ENCODE results near the gene NFIC. TPM values are rescaled to one million over a fixed set of nuclear protein-coding genes. Genes with fewer than 3 reads are reported as not detected.
"Not testable (repeated sequence)": the region's sequence is repeated elsewhere in the genome, so short reads cannot be mapped to it uniquely, and the experiment has no call there.

Gene NFIC
- total RNA-seq, 1 experiment from 2014 or later, result 32.5 TPM

DNA sequence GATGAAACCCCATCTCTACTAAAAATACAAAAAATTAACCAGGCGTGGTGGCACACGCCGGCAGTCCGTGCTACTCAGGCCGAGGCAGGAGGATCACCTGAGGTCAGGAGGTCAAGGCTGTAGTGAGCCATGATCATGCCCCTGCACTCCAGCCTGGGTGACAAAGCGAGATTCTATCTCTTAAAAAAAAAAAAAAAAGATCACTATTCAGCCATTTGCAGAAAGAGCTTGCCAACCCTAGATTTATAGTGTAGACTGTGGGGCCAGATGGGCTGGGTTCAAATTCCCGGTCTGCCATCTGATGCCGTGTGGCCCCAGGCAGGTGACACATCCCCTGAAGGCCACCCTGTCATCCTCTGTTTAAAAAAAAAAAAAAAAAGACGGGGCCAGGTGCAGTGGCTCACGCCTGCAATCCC lies 85.1 kb downstream of the NFIC start:
- peak; percentile 58 for DNase-seq (ENCODE audit: low spot score)

DNA sequence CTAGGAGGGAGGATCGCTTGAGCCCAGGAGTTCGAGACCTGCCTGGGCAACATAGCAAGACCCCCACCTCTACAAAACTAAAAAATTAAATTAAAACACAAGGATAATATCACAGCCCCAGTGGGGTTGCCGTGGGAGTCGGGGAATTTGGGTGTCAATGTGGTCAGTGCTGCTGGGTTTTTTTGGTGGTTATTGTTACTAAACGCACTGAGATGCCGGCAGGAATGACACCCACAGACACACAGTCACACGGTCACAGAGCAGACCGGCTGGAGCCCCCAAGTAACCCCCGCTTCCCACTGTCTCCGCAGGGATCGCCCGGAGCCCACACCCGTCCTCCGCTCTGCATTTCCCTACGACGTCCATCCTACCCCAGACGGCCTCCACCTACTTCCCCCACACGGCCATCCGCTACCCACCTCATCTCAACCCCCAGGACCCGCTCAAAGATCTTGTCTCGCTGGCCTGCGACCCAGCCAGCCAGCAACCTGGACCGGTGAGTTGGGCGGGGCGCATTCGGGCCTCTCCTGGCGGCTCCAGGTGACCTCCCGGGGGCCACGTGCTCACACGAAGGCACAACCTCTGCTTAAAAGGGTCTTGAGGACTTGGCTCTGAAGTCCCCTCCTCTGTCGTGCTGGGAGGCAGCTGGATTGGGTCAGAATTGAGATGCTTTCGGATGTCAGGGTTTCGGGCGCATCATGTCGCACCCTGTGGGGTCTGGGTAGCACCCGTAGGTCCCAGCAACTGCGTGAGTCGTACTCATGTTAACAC lies 86.0 kb downstream of the NFIC start:
- no peak for DNase-seq (ENCODE audit: low spot score)

DNA sequence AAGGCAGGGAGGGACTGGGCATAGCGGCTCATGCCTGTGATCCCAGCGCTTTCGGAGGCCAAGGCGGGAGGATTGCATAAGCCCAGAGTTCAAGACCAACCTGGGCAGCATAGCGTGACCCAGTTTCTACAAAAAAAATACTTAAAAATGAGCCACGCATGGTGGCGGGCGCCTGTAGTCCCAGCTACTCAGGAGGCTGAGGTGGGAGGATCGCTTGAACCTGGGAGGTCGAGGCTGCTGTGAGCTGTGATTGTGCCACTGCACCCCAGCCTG lies 86.5 kb downstream of the NFIC start:
- DNase-seq (ENCODE audit: low spot score), result not testable (repeated sequence)

DNA sequence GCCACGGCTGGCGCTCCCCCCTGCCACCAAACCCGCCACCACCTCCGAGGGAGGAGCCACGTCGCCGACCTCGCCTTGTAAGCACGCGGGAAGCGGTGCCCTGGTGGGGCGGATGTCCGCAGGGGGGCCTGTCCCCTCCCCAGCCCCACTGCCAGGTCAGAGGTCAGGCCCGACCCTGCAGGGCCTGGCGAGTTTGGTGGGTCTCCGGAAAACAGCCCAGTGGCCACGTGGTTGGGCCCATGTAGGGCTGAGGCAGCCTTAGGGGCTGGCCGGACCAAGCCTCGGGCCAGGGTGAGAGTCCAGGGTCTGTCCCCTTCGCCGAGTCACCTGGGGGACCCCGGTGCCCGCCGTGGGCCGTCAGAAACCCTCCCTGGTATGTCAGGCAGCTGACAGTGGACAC lies 87.5 kb downstream of the NFIC start:
- no peak for DNase-seq (ENCODE audit: low spot score)

DNA sequence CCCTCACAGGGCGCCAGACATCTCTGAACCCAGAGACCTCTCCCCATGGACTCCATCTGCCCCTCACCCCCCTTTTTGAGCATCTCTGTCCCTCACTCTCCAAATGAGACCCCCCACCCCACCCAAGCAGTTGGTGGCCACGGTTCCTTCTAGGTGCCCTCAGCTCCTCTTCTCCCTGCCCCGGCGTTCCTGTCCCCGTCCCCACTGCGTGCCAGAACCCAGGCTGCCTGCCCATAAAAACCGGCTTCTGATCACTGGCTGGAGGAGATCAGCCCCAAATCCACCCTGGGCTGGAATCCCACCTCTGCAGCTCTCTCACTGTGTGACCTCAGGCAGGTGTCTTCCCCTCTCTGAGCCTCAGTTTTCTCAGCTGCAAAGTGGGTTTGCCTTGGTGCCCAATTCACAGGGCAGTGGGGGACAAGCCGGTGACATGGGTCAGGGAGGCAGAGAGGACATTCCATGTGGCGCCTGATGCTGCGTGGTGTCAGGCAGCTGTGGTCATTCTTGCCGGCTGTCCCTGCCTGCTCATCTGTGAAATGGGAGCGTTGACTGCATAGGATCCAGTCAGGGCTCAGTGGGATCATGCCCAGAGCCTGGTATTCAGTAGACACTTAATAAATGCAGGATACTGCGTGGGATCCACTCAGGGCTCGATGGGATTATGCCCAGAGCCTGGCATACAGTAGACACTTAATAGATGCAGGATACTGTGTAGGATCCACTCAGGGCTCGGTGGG lies 88.4 kb downstream of the NFIC start:
- DNase-seq (ENCODE audit: low spot score), result no peak

DNA sequence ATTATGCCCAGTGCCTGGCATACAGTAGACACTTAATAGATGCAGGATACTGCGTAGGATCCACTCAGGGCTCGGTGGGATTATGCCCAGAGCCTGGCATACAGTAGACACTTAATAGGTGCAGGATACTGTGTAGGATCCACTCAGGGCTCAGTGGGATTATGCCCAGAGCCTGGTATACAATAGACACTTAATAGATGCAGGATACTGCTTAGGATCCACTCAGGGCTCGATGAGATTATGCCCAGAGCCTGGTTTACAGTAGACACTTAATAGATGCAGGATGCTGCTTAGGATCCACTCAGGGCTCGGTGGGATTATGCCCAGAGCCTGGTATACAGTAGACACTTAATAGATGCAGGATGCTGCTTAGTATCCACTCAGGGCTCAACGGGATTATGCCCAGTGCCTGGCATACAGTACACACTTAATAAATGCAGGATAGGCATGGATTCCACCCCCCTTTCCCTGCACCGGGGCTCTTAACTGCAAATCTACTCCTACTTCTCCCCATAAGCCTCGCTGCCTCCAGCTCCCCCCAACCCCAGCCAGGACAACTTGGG lies 89.1 kb downstream of the NFIC start:
- no peak for DNase-seq (ENCODE audit: low spot score)

DNA sequence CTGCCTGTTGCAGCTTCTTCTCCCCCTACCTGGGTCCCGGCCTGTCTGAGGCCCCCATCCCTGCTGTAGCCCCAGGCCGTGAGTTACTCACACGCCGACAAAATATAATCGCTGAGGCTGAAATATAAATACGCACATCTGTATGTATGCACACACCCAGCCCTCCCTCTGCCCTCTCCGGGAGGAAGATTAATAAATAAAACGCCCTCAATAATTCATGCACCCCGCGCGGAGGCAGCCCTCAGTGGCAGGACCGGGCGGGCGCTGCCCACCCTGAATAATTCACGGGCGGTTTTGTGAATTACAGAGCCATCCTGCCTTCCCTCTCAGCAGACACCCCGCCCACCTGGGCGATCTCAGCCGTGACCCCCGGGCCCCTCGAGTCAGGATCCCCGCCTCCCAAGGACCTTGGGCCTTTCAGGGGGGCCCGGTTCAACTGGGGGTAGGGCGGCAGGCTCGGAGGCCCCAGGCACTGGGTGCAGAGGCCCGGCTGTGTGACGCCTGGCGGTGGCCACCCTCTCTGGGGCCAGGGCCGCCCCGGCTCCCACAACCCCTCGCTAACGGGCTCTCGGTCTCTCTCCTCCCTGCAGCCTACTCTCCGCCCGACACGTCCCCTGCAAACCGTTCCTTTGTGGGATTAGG lies 89.7 kb downstream of the NFIC start:
- no peak for DNase-seq (ENCODE audit: low spot score)

DNA sequence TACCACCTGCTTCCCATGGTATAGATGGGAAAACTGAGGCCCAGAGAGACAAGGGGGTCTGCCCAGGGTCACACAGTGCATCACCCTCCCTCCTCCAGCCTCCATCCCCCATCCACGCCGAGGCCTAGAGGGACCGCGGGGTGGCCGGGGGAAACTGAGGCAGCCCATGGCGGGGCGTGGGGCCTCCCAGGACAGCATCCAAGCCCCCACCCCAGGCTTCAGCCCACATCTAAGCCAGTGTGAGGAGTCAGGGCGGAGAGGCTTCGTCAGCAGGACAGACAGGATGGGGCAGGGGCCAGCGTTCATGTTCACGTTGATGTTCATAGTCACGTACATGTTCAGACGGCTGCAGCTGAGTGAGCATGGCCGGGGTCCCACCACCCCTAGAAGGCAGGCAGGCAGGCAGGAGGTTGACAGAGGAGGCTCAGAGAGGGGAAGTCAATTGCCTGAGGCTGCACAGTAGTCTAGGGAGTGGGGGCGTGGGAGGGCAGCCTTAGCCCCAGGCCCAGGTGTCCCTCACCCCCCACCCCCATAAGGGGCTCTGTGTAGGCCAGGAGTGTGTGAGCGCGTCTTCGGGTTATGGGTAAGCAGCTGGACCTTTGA lies 90.6 kb downstream of the NFIC start:
- DNase-seq (ENCODE audit: low spot score), result no peak

DNA sequence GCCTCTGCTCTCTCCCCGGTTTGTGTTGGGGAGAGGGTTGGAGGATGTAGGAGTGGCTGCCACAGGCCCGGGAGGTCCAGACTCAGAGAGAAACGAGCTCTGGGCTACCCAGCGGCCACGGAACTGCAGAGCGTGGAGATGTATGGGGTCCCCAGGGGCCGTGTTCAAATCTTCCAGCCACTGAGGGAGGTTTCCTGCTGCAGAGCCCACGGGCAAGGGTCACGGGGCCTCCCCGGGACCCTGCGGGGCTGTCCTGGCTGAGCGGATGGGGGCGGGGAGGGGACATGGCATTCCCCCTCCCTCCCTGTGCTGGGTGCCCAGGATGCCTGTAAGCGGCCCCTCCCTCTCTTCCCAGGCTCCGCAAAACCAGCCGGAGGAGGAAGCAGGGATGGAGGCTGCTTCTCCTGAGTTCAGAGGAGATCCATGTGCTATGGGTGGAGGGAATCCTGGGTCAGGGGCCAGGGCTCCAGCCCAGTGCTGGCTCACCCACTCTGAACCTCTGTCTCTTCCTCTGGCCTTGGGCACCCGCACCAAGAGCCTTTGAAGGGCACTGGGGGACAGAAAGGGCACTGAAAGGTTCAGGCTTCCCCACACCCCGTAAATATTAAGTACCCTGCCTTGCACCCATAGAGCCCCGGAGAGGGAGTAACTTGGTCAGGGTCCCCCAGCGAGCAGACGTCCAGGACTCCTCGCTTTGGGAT lies 91.3 kb downstream of the NFIC start:
- peak; percentile 55 for DNase-seq (ENCODE audit: low spot score)

DNA sequence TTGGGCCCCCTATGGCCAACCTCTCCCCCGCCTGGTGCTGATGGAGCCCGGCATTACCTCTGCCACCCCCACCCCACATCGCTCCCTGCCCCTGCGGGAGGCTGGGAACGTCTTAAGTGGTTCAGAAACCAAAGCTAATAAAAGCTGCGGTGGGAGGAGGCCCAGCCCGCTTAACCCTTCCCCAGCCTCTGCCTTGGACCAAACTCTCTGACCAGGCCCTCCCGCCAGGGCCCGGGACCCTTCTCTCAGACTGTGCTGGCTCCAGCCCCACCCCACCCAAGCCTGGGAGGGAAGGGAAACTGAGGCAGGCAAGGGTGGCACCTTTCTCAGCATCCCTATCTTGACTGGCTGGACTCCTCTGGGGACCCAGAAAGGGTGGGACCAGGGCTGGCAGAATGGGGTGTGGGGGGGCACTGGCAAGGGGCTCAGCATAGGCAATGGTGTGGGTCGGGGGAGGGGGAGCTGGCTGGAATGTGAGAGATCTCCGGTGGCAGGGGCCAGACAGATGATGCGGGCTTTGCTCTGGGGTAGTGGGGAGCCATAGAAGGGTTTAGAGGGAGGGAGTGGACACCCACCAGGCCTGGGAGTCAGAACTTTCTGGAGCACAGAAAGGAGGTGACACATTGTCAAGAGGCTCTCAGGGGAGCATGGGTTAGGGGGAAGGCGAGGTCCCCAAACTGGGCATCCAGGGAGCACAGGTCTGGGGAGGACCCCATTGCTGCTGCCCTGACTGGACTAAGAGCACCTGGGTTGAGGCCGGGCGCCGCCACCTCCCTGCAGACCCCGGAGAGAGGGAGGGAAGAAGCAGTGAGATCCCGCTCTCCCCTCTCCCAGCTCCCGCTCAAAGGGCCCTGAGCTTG lies 92.1 kb downstream of the NFIC start:
- peak; percentile 71 for DNase-seq (ENCODE audit: low spot score)

DNA sequence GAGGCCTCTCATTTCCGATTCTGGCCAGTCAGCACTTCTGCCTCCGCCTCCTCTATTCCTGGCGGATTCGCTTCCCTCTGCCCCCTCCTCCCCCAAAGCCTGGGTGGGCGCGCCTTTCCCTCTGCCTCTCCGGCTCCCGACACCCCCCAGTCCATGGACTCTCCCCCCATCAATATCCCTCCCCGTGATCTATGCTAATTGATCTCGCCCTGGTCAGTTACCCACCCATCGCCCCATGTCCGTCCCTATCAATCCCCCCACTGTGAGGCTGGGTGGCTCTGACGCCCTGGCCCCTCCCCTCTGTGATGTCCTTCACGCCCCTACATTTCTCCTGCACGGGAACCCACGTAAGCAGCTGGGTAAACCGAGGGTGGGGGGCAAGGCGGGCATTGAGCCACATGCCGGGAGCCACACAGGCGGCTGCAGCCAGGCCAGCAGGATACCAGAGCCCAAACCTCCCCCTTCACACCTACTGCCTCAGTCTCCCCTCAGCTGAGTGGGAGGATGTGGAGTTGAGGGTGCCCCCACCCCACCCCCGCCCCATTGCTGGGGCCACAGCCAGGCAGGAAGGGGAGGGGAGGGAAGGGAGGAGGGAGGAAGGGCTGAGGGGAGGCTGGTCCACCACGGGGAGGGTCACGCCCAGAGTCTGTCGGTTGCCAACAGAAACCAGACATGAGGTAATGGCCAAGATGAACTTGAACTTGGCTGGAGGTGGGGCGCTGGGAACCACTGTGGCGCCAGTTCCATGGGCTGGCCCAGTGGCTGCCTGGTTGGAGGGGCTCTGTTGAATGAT lies 92.9 kb downstream of the NFIC start:
- peak; percentile 93 for DNase-seq (ENCODE audit: low spot score)

DNA sequence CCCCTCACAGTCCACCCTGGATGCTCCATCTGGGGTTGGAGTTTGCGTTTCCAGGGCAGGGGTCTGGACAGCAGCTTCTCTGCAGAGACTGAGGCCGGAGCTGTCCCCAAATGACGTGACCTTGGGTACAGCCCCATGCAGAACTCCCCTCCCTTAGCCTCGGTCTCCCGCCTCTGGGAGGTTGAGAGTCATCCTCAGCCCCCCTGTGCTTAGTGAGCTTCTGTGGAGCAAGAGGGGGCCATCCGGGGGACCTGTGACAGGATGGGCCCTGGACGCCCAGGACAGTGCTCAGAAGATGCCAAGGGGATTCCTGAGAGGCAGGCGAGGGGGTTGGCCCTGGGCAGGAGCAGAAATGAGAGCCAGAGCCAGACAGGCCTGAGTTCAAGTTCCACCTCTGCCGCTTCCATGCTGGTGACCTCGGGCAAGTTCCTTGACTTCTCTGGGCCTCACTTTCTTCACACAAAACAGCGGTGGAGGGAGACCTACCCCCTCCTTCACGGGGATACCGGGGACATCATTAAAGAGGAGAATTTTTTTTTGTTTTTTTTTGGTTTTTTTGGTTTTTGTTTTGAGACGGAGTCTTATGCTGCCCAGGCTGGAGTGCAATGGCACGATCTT lies 93.7 kb downstream of the NFIC start:
- DNase-seq (ENCODE audit: low spot score), result no peak

DNA sequence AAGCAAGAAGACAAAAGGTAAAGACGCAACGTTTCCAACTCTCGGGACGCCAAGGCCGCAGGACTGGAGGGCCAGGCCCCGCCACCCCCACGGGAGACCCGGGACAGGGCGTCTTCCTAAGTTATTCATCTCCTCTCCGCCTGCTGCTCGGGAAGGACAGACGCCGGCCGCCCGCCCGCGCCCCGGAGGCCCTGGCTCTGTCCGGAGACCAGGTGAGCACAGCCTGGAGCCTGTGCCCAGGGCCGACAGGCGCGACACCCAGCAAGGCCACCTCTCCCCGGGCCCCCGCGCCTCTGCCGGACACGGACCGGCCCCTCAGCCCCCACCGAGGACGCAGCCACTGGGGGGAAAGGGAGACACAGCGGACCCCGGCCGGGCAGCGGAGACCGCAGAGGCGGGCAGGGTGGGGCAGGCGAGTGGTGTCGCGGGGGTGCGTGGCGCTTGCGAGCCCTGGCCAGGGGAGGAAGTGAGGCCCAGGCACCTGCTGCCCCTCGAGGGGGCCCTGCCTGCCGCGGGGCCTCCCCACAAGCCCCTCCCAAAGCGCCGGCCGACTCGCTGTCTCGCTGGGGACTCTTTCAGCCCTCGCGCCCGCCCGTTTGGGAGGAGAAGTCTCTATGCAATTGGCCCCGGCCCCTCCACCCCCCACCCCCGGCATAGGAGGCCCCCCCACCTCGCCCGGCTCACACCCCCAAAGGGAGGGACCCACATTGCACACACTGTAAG lies 96.8 kb downstream of the NFIC start:
- no peak for DNase-seq (ENCODE audit: low spot score)

DNA sequence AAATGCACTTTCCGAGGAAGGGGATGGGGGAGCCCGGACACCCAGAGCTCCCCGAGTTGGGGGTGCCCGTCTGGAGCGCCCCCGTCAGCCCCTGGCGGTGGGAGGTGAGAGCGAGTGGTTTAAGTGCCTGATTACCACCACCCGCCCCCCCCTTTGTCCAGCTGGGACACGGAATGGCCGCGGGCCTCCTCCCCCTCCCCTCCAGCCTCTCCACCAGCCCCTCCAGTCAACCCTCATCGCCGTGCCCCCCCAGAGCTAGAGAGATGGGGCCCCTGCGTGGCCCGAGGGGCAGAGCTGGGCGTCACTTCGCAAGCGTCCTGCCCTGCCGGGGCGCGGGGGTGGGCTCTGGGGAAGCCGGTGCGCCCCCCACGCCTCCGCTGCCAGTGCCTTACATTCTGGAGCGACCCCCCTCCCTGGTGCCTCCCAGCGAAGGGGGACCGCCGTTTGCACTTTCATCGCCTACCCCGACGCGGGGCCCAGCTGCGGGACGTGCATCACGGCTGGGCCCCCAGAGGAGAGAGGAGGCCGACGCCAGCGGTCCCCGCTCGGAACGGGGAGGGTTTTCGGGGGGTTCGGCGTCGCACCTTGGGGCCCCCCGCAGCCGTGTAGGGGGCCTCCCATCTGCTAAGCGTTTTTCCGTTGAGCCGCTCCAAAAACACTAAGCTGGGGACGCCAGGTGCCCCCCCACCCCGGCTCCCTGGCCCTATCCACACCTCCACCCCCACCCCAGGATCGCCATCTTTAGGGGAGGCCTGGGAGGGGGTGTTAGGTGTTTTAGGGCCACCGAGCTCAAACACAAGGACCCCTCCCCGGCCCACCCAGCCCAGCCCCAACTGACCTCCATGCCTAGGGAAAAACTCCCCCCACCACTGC lies 97.6 kb downstream of the NFIC start:
- DNase-seq (ENCODE audit: low spot score), result no peak

DNA sequence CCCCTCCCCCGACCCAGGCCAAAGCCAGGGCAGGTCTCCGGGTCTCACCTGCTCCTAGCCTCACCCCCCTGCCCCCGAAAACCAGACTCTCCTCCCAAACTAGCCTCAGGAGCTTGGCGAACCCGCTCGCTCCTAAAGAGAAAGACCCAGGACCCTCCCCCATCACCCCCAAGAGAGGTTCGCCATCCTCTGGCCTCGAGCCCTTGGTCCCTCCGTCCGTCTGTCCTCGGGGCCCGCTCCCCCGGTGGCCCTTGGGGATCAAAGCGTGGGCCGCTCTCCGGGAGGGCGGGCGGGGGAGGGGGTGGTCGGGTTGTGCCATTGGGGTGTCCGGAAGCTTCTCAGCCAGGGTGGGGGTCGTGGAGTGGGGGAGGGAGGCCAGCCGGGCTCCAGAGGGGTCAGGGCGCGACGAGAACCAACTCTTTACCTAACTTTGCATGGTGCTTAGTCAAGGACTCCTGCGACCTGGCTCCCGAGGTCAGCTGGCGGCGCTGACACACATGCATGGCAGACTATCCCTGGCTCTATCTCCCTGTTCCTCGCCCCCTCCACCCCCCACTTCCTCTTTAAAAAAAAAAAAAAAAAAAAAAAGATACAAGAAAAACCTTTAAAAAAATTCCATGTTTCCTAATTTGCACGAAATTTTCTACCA lies 98.3 kb downstream of the NFIC start:
- no peak for DNase-seq (ENCODE audit: low spot score)

DNA sequence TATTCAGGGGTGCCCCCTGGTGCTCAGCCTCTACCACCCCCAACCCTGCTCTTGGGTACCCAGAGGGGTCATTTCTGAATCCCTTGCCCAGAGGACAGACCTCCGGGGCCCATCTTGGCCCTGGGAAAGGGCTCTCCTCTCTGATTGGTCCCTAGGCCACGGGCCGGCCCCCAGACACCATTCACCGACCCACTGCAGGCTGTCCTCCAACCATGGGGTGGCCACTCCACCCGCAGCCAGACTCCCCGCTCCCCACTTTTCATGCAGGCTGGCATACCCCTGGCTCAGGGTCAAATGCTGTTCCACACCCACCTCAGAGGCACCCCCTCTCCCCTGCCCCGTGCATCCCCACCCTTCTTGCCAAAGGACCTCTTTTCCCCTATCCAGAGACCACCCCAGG lies 99.2 kb downstream of the NFIC start:
- DNase-seq (ENCODE audit: low spot score), result no peak

DNA sequence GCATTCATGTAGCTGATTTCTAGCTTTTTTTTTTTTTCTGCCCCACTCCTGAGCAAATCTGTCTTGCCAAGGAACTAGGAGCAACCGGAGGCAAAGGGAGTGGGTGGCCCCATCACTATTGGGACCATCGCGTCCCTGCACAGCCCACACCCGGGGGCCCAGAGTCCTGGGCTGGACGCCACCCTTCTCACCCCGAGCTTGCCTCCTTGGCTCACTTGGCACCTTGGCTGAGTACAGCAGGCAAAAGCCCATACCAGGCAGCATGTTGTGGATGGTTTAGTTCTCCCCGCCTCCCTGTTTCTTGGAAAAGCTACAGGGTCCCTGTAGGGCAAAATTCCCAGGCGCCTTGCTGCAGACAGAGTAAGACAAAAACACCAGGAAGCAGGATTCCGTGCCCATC lies 100.3 kb downstream of the NFIC start:
- no peak for DNase-seq (ENCODE audit: low spot score)

Measured in A172 (cell line).